COR-L47 (cell line): ENCODE data around the gene PLAC9.
"Not testable (repeated sequence)": the region's sequence is repeated elsewhere in the genome, so short reads cannot be mapped to it uniquely, and the experiment has no call there.

Experiments used
- DNase-seq: peaks from one replicate; lab custom pipeline; 2025; lab: John Stamatoyannopoulos, UW

PLAC9 gene

DNA sequence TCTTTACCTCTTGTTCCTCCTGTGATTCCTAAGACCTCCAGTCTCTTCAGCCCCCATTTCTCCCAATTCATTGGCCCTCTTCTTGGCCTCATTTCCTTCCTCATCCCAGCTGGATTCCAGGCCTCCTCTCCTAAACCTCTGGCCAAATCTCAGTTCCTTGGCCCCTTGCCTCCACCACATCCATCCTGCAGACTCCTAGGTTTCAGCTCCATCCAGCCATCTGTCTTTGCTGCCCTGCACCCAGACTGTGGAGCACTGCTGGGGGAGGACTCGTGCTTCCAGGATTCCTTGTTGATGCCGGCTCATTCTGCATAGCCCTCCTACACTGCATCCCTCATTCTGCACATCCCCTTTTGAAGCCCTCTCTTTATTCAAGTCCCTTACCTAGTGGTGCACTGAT, 6.7 kb downstream of the PLAC9 start:
- no peak for DNase-seq

GRCh38 chr10:80140251-80140650, 7.7 kb downstream of the PLAC9 start:
- no peak for DNase-seq

DNA sequence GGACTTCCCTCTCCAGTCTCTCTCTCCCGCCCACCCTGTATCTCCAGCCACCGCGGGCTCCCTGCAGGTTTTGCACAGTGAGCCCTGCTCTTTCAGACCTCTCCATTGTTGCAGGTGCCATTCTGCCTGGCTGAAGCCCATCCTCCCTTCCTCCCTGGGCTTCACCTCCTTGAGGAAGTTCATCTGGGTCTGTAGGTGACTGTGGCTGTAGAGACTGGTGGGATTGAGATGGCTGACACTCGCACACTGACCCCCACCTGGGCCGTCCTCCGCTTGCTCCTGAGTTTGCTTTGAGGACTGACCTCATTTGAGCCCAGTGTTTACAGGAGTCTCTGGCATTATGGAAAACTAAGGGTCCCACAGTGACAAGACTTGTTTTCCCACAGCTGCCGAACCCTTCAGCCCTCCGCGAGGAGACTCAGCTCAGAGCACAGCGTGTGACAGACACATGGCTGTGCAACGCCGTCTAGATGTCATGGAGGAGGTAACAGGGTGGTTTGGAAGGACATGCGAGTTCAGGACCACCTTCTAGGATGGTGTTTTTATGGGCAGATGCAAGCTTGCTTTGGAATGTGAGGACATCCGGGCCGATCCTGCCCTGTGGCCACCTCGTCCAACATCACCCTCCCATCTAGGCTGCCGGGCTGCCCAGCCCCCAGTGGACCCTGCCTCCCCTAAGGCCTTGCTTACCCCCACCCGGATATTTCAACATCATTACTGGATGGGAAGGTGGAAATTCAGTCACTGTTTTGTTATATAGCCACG, 9.3 kb downstream of the PLAC9 start:
- no peak for DNase-seq

DNA sequence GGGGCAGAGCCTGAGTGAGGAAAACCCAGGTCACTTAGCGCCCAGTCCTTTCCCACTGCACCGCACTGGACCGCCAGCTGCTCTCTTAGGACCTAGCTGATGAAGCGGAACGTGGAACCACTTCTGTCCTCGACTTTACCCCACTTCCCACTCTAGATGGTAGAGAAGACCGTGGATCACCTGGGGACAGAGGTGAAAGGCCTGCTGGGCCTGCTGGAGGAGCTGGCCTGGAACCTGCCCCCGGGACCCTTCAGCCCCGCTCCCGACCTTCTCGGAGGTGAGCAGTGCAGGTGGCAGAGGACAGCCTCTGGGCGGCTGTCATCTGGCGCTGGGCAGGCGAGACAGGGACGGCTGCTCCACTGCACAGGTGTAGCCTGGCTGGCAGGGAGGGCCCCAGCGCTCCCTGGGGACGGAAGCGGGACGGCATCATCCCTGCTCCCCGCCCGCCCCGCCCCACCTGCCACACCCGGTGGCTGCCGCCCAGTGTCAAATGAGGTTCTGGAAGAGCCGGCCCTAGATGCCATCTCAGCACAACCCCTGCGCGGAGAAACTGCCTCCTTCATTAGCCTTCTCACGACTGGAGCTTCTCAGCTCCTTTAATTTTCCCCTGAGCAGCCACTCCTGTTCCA, 11.7 kb downstream of the PLAC9 start:
- DNase-seq = no peak

DNA sequence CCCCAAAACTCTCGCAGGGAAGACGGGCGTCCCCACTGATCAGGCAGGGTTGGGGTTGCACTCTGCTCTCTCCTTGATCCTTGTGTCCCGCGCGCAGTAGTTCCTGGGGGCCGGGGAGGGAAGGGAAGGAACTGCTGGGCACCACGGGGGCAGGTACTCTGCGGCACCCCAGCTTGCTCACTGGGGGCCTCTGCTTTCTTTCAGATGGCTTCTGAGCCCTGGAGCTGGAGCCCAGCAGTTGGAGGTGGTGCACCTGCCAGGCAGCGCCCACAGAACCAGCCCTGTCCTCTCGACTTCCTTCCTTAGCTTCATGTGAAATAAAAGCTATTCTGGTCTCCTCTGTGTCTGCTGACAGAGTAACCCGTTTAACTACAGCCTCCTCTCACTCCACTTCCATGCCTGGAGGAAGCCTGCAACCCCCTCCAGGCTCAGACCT, 12.2 kb downstream of the PLAC9 start:
- no peak for DNase-seq

DNA sequence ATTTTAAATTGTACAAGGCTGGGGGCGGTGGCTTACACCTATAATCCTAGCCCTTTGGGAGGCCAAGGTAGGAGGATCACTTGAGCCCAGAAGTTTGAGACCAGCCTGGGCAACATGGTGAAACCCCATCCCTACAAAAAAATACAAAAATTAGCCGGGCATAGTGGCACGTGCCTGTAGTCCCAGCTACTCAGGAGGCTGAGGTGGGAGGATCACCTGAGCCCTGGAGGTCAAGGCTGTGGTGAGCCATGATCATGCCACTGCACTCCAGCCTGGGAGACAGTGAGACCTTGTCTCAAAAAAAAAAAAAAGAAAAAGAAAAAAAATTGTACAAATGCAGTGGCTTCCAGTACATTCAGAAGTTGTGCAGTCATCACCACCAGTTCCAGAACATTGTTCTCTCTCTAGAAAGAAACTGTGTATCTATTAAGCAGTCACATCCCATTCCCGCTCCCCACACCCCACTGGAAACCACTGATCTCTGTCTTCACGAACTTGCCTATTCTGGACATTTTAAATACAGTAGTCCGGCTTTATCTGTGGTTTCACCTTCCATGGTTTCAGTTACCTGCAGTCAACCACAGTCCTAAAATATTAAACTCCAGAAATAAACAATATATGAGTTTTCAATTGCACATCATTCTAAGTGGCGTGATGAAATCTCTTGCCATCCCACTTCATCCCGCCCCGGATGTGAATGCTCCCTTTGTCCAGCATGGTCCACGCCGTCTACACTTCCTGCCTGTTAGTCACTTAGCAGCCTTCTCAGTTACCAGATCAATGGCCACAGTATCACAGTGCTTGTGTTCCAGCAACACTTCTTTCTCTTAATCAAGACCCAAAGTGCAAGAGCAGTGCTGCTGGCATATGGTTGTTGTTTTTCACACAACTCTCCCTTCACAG, 13.1 kb downstream of the PLAC9 start:
- not testable (repeated sequence) for DNase-seq

- DNase-seq = no peak
Measured at GRCh38 chr10:80146918-80147317, 14.4 kb downstream of the PLAC9 start.

- DNase-seq = no peak
Measured at GRCh38 chr10:80148166-80148805, 15.8 kb downstream of the PLAC9 start.

GRCh38 chr10:80149123-80149522, 16.6 kb downstream of the PLAC9 start:
- DNase-seq = no peak

GRCh38 chr10:80150172-80150571, 17.6 kb downstream of the PLAC9 start:
- DNase-seq = no peak

- DNase-seq = no peak
Measured at GRCh38 chr10:80152820-80153219, 20.3 kb downstream of the PLAC9 start.

DNA sequence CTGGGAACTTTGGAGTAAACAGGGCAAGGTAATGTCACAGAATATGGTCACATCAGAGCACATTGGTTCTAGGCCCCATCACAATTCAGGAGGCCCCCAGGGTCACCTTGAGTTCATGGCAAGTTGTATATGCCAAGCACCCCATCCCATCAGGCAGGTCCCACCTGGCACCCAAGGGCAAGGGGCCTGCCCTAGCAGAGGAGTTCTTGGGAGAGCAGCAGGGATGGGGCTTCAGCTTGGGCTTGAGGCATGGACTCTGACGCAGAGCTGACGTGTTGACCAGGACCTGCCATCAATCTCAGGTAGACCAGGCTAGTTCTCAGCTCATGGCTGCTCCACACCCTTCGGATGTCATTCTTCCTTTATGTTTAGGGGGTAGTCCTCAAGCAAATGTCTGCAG, 20.9 kb downstream of the PLAC9 start:
- no peak for DNase-seq

DNA sequence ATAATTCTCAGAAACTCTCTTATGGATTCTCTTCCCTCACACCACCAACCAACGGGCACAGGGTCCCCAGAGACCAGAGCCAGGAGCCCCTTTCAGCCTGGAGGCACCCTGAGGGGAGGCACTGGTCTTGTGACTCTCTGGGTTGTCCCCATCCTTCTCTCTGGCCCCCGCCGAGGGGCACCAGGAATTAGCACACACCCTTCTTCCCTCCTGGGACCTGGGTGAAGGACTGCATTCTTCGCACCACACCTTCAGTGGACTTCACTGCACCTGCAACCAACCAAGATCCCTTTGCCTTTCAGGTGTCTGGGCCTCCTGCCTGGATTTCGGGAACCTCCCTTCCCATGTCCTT, 22.1 kb downstream of the PLAC9 start:
- no peak for DNase-seq

- DNase-seq = no peak
Measured at GRCh38 chr10:80154978-80155695, 22.6 kb downstream of the PLAC9 start.

- no peak for DNase-seq
Measured at GRCh38 chr10:80155696-80156215, 23.2 kb downstream of the PLAC9 start.

DNA sequence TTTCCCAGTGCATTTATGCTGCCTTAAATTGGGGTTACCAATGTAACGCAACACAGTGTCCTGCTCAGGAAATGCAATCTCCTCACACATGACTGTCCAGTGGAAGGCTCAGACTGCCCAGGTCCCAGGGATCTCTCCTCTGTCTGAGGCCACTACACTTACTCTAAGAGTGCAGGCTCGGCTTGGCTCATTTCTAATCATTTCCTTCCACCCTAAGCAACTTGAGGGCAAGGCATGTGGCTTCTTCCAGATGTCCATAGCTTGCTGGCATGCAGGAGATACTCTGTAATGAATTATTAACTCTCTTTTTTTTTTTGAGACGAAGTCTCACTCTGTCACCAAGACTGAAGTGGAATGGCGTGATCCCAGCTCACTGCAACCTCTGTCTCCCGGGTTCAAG, 23.7 kb downstream of the PLAC9 start:
- DNase-seq = no peak

- DNase-seq = no peak
Measured at GRCh38 chr10:80157561-80157960, 25.0 kb downstream of the PLAC9 start.

DNA sequence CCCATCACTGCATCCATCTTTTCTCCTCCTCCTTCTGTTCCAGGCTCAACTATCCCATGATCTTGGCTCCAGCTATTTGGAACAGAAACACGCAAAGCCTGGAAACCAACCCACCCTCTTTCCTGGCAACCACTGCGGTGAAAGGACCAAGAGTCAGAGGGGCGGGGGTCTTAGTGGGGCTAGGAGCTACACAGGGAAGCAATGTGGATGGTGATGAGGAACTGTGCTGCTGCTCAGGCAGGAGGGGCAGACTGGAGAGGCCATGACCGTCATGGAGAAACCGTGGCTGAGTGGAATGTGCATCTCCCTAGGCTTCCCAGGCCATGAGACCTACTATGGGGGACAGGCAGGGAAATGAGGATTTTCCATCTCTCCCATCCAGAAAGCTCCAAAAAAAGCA, 25.6 kb downstream of the PLAC9 start:
- DNase-seq = no peak

DNA sequence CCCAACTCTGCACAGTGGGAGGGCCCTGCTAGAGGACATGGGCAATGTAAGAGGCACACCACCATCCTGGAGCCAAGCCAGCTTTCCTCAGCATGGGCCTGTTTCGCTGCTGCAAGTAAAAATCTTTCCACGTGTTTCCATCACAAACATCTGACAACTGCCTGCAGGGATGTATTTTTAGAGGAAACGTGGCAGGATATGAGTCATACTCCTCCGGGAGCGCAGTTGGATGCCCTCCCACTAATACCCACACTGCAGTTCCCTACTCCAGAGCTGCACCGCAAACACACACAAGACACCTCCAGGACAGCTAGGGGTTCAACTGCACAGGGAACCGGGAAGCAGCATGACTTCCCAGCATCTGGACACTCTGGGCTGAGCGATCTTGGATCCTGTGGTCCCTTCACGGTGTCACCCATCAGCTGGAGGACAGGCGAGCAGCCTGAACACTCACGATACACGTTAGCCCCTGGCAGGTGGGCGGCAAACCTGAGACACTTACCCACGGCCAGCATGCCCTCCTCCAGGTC, 26.1 kb downstream of the PLAC9 start:
- peak; percentile 67 for DNase-seq

GRCh38 chr10:80159166-80159873, 26.8 kb downstream of the PLAC9 start:
- DNase-seq = no peak
